Pons (tissue), 1 donor: ENCODE results near the gene PLPPR2.
"Not testable (repeated sequence)": the region's sequence is repeated elsewhere in the genome, so short reads cannot be mapped to it uniquely, and the experiment has no call there.

Source experiments
- DNase-seq: peaks from one replicate; pipeline ENCODE4 v3.0.0-alpha.2; 2016; ENCODE audit warnings: low spot score

PLPPR2 gene

DNA sequence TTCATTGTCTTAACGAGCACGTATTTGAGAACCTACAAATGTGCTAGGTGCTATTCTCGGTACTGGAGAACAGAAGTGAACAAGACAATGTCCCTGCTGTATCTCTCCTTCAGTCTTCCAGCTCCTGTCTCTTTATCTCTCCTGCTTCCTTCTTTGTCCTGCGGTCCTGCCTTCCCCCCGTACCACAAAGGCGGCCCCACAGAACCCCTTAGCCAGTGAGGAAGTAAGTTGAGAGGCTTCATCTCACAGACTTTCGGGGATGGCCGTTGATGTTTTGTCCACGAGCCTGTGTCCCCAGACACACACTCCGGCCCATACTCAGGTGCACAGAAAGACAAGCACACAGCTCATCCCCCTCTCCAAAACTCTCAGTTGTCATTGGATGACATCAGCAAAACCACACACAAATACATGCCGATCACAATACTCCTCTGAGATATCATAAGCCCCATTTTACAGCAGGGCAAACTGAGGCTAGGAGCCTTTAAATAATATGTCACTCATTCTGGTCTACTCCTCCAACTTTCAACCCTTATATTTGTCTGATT lies 18.7 kb downstream of the PLPPR2 start:
- DNase-seq, result no peak

DNA sequence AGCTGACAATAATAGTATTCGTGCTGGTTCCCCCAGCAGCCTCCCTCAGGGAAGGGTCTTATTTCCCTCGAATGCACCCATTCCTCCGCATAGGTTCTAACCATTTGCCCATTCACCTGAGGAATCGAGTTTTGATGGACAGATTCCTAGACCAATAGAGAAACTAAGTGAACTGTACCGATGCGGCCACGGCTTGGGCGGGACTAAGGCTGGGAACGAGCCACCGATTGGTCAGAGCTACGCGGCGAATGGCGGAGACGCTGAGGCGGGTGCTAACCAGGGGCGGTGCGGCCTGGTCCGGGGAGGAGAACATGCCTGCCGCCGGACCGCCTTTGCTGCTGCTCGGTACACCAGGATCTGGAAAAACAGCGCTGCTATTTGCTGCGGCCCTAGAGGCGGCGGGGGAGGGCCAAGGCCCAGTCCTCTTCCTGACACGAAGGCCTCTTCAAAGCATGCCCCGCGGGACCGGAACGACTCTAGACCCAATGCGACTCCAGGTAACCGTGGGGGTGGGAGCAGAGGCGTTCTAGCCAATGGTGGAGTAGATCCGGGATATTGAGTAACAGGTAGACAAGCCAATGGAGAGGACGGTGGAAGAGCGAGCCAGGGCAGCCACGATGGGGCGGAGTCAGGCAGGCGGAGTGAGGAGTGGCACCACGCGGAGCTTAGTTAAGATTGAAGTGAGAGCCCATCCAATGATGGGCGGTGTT lies 19.4 kb downstream of the PLPPR2 start, which contains the start of gene SWSAP1:
Gene SWSAP1 (plus strand): TSS at position 234 of the 710 bp plus-strand sequence. CDS start 15 bp downstream, at position 249.
- DNase-seq, result peak; percentile 100

DNA sequence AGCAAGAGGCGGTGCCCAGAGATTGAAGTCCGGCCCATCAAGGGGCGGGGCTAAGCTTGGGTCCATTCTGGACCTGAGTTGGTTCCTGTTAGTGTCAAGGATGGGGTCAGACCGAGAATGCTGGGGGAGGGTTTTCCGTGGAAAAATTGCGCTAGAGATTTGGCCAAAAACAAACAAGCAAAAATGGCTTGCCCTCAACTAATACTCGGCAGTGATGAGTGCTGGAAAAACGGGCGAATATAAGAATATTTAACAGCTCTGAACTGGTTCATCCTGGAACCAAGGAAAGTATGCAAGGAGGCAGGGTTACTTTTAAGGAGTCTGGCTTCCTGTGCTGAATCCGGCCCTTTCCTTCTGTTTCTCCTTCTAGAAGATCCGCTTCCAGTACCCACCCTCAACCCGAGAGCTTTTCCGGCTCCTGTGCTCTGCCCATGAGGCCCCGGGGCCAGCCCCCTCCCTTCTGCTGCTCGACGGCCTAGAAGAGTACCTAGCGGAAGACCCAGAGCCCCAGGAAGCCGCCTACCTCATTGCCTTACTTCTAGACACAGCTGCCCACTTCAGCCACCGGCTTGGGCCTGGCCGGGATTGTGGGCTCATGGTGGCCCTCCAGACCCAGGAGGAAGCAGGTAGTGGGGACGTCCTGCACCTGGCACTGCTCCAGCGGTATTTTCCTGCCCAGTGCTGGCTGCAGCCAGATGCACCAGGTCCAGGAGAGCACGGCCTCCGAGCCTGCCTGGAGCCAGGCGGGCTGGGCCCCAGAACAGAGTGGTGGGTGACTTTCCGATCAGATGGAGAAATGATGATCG lies 20.1 kb downstream of the PLPPR2 start:
- DNase-seq, result no peak

DNA sequence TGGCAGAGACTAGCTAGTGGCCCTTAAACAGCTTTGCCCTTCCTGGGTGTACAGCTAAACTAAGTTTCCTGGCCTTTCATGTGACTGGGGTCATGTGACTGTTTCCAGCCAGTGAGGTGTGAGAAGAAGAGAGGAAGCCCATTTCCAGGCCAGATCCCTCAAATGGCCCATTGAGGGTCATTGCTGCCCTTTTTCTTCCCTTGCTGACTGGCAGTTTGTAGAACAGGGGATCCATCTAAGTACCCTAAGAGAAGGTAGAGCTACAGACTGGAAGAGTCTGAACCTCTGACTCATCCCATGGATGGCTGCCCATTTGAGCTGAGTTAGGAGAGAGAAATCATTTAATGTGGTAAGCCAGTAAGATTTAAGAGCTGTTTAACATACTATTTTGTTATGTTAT lies 22.0 kb downstream of the PLPPR2 start:
- DNase-seq, result peak; percentile 69

DNA sequence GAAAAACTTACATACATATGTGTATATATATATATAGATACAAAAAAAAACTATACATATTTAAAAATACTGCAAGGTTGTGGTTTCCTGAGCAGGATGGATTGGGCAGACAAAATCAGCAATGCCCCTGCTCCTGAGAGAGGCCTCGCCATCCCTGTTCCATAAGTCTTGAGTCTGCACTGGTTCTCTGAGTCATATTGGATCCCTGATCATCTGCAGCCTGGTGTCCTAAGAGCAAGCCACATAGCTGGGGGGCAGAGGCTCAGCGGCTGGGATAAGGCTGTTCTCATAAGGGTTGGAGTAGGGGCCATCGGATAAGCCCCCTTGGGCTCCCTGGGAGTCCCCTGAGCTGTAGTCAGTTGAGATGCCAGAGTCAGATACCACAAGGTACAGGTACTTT lies 22.5 kb downstream of the PLPPR2 start:
- DNase-seq, result no peak

DNA sequence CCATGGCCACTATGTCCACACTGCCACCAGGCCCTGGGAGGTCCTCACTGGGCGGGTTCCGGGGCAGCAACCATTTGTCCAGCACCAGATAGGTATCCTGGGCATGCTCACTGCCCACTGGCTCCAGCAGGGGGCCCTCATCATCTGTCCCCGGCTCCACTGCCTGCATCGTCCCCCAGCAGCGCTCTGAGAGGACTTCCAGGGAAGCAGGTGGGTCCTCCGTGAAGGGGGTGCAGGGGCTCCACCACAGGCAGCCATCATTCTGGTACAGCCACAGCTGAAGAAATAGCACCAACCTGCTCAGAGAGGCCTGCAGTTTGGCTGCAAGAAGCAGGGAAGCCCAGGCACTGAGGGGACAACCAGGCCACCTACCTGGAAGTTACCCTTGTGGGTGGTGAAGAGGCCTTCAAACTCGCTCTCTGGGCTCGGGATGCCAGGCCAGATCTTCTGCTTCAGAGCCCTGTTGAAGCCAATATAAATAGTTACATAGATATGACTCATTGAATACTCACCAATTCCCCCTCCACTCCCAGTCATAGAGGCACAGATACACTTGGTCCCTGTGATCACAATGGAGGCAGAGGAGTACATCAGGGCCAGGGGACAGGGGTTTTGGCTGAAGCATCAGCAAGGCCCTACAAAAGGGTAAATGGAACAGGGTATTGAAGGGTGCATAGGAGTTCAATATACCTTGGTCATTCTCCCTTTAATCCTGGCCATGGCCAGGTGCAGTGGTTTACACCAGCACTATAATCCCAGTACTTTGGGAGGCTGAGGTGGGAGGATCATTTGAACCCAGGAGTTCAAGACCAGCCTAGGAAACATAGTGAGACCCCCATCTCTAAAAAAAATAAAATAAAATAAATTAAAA lies 23.3 kb downstream of the PLPPR2 start:
- DNase-seq, result no peak

DNA sequence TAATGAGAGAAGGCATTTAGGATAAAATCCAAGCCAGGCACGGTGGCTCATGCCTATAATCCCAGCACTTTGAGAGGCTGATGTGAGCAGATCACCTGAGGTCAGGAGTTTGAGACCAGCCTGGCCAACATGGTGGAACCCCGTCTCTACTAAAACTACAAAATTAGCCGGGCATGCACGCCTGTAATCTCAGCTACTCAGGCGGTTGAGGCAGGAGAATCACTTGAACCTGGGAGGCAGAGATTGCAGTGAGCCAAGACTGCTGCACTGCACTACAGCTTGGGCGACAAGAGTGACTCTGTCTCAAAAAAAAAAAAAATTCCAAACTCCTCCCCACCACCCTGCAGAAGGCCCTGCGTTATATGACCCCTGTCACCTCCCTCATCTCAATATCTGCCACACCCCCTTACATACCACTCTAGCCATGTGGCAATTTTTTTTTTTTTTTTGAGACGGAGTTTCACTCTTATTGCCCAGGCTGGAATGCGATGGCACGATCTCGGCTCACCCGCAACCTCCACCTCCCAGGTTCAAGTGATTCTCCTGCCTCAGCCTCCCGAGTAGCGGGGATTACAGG lies 24.1 kb downstream of the PLPPR2 start:
- DNase-seq, result not testable (repeated sequence)

DNA sequence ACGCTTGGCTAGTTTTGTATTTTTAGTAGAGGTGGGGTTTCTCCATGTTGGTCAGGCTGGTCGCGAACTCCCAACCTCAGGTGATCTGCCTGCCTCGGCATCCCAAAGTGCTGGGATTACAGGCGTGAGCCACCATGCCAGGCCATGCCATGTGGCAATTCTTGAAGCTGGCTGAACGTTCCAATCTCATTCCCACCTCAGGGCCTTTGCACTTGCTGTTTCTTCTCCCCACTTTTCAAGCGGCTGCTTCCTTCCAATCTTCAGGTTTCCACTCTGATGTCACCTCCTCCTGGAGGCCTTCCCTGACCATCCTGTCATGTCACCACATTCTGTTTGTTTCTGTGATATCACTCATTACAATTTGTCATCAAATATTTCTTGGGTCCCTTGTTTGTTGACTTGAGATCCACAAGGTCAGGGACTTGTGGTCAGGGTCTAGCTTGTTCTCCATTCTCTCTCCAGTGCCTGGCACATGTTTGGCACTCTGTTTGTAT lies 24.7 kb downstream of the PLPPR2 start:
- DNase-seq, result no peak

DNA sequence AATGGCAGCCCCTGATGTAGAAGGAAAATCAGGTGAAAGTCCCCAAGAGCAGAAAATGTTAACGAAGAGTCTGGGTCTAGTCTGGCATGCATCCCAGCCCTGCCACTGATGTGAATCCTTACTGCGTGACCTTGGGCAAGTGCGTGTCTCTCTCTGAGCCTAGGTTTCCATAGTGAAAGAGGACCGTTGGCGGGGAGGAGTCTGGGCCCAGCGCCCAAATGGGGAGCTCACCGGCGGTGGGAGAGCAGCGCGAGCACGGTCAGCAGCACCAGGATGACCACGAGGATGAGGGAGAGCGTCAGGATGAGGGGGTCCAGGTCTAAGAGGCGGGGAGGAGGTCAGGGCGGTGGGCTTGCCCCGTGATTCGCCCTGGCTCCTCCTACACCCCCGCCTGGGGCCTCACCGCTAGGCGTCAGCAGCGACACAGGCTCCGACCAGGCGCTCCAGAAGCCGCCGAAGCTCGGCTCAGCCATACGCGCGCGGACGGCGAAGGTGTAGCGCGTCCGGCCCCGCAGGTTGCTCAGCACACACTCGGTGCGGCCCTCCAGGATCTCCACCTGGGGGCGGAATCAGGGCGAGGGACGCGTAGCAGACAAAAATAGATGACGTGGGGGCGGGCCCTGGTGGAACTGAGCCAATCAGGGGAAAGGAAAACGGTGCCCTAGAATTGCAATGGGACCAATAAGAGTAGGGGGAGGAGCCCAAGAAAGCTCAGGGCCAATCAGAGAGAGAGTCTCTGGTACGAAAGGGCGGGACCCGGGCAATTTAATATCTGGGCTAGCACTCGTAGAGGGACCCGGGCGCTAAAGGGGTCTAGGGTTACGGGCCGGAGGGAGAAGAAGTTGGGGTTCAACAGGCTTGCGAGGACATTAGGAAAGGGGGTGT lies 25.7 kb downstream of the PLPPR2 start:
- peak; percentile 97 for DNase-seq

DNA sequence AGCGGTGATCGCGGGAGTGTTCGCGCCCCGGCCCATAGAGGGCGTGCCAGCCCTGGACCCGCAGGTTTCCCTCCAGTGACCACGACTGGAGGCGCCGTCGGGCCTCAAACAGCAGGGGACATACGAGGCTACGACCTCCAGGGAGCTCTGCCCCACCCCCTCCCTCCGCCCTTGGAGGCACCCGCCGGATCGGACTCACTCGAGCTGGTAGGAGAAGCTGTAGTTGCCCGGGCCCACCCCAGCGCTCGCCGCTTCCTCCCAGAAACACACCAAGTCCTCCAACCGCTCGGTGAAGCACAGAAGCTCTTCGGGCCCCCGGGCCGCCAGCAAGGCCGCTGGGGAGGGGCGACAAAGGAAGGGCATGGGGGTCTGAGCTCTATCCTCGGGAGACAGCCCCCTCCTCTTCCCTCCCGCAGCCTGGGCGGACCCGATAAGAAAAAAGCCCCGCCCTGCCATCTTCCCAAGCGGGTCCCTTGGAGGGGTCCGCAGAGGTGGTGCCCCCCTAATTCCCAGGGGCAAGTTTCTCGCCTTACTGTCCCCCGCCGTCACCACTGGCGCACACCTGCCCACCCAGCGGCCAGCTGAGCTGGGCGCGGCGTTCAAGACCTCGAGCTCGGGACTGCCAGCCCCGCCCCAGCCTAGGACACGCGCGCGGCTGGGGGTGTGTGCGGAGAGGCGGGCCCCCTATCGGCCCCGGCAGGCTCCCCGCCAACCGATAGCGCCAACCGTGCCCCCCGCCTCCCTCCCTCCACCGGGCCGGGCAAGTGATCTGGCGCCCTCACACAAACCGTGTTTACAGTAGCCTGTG lies 27.9 kb downstream of the PLPPR2 start:
- DNase-seq, result no peak

DNA sequence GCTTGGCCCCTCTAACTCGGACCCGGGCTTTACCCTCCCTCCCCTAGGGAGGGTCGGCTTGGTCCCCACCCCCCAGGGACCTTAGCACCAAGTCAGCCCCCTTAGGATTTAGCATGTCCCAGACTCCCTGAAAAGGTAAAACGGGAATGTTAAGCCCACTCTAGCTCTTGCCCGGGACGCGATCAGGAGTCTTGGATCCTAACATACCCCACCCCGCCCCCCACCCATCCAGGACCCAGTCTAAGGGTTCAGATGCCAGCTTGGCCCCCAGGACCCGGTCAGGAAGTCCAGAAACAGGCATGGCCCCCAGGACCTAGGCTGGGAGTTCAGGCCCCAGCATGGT lies 28.4 kb downstream of the PLPPR2 start:
- no peak for DNase-seq

DNA sequence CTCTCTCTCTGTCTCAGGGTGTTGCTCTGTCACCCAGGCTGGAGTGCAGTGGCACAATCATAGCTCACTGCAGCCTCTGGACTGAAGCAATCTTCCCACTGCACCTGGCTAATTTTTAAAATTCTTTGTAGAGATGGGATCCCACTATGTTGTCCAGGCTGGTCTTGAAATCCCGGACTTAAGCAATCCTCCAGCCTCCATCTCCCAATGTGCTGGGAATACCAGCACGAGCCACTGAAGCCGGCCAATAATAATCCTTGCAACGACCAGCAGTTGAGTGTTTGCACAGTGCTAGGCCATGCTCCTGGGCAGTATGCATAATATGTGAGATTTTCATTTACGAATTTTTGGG lies 29.5 kb downstream of the PLPPR2 start:
- DNase-seq, result no peak

DNA sequence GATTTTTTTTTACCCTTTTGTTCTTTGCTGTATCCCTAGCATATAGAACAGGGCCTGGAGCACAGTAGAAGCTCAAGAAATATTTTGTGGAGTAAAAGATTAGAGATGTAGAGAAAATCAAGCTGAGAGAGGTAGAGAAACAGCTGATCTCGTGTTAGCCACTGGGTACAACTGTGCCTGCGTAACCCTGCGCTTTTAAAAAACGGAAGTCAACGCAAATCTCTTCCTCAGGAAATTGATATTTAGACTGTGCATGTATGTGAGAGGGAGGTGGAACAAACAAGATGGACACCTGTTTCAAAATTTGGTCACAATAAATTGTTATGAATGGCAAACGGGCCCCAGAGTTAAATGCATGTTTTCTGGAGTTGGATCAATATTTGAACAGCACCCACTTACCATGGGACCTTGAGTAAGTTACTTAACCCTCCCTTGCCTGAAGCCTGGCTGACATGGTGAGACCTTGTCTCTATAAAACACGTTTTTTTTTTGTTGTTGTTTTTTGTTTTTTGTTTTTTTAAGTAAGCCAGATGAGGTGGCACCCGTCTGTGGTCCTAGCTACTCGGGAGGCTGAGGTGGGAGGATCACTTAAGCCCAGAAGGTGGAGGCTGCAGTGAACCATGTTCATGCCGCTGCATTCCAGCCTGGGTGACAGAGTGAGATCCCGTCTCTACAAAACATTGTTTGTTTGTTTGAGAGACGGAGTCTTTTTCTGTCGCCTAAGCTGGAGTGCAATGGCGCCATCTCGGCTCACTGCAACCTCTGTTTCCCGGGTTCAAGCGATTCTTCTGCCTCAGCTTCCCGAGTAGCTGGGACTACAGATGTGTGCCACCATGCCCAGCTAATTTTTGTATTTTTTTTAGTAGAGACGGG lies 32.2 kb downstream of the PLPPR2 start:
- DNase-seq, result no peak

DNA sequence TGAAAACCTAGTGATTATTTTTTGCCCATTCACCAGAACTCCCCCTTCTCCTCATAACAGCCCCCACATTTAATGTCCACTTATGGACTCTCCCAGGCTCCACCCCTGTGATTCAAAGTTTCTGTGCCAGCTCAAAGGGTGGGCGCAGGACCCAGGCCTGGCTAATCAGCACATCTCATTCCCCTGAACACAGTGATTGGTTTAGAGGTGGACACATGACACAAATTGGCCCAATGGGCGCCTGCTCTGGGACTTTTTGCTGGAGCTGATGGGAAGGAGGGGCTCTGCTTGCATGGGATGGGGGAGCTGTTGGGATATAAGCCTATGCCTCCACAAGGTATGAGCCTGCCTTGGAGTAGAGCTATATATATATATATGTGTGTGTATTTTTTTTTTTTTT lies 35.1 kb downstream of the PLPPR2 start:
- no peak for DNase-seq

DNA sequence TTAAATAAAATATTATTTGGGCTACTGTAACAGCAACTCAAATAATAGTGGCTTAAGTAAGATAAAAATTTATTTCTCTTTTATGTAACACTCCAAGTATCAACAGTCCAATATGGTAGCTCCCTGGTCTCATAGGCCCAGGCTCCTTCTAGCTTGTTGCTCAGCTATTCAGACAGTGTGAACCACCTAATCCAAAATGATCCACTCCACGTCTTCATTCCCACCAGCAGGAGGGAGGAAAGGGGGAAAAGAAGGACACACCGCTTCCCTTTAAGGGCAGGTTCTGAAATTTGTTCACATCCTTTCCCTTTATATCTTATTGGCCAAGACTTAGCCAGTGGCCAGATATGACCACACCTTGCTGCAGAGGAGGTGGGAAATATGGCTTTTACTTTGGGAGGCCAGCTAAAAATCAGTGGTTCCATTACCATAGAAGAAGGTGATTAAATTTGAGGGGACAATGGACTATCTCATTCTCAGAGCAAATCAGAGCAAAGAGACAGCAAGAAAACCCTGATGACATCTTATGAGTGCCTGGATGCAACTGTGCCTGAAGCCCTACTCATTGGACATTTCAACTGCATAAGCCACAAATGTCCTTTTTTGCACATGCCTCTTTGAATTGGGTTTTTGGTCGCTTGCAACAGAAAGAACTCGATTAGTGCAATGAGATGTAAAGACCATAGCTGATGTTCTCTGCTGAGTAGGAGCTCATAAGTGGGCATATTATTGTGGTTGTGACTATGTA lies 35.9 kb downstream of the PLPPR2 start:
- DNase-seq, result no peak

DNA sequence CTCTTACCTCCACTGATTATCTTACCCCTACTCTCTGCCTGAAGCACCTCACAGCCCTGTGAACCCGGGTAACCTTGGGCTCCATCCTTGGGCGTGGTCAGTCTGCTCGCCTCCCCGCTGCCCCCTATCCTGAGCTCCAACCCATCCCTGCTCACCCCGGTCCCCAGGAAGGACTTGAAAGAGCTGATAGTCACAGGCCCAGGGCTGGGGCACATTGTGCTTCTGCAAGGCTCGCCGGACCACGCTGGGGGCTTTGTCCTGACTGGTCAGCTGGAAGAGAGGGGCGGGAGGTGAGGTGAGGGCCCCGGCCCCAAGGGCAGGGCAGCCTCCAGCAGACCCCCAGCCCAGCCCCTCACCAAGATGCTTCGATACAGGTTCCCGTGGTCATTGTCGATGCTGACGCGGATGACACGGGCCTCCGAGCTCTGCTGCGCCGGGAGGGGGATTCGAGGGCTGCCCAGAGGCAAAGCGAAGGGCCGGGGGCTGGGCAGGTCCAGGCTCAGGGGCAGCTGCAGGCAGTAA lies 41.9 kb downstream of the PLPPR2 start:
- DNase-seq, result no peak

DNA sequence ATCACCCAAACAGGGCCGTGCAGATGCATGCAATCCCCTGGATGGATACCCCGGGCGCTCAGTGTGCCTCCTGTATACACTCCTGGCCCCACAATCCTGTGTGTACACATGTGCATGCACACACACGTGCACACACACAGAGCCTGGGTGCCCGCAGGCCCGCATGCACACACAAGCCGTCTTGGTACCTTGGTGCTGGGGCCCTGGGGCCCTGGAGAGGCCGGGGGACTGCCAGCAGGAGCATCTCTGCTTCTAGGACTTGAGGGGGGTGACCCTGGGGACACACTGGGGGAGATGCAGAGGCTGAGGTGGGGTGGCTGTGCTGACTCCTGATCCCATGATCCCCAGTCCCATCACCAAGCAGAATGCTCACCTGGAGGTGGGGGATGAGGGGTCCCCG lies 44.4 kb downstream of the PLPPR2 start:
- DNase-seq, result no peak

DNA sequence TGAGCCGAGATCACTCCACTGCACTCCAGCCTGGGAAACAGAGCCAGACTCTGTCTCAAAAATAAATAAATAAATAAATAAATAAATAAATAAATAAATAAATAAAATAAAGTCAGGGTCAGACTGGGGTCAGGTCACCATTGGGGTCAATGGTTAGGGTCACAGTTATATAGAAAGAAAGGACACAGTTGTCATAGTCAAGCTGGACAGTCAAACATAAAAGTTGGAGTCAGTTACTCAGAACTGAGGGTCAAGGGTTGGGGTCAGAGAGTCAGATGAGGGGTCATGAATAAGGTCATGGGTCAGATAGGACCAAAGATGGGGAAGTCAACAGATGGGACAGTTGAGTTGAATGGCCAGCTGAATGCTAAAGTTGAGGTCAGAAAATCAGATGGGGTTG lies 45.6 kb downstream of the PLPPR2 start:
- no peak for DNase-seq
